OCI-LY7 (cell line): Measurements from ENCODE around the gene METAP1D. TPM values are rescaled to one million over a fixed set of nuclear protein-coding genes. Genes with fewer than 3 reads are reported as not detected.

Experiments used
- BruUV-seq: library from RNA; stranded (reverse); fragments of 400-500 nt; replicated peaks from 2 replicates; lab custom pipeline; 2021; lab: Mats Ljungman, UMichigan
- CTCF ChIA-PET: fragments of 300-600 bp; sonication (Branson Sonifier 250); formaldehyde crosslinking; loops from one replicate; lab custom pipeline; 2022; ENCODE audit warnings: antibody characterized with exemption; ENCODE audit not compliant: unreplicated experiment; lab: Charles Lee
- POLR2A ChIA-PET: fragments of 300-600 bp; sonication (Branson Sonifier 250); formaldehyde crosslinking; loops from one replicate; lab custom pipeline; 2022; ENCODE audit warnings: antibody characterized with exemption; lab: Charles Lee
- DNase-seq: peaks from one replicate; pipeline ENCODE4 v3.0.0-alpha.2; 2015; ENCODE audit warnings: low spot score
- H2AFZ ChIP-seq: fragments of 200-600 bp; sonication (generic), shearing (Covaris generic); 2 replicates; pipeline ENCODE4 v1.6.1; 2014; ENCODE audit warnings: mild to moderate bottlenecking, antibody characterized with exemption, low read length, moderate library complexity
- H3K27ac ChIP-seq: fragments of 200-600 bp; sonication (generic); 2 replicates; pipeline ENCODE4 v1.5.1; 2014; ENCODE audit warnings: mixed run types, low read depth, mild to moderate bottlenecking, moderate library complexity, low read length, inconsistent platforms; ENCODE audit not compliant: poor library complexity, severe bottlenecking
- H3K36me3 ChIP-seq: fragments of 200-600 bp; sonication (generic); 2 replicates; pipeline ENCODE4 v1.6.1; 2014; ENCODE audit warnings: mild to moderate bottlenecking, antibody characterized with exemption, low read length, moderate library complexity, mixed read lengths; ENCODE audit not compliant: insufficient read depth
- H3K4me1 ChIP-seq: fragments of 200-600 bp; sonication (generic); 2 replicates; pipeline ENCODE4 v1.5.1; 2014; ENCODE audit warnings: mild to moderate bottlenecking, low read length; ENCODE audit not compliant: insufficient read depth, poor library complexity, severe bottlenecking
- H3K4me2 ChIP-seq: fragments of 200-600 bp; sonication (generic); 2 replicates; pipeline ENCODE4 v1.6.1; 2014; ENCODE audit warnings: mild to moderate bottlenecking, low read length
- H3K4me3 ChIP-seq: fragments of 200-600 bp; sonication (generic); 2 replicates; pipeline ENCODE4 v1.5.1; 2014; ENCODE audit warnings: mild to moderate bottlenecking, low read depth, low read length; ENCODE audit not compliant: poor library complexity, severe bottlenecking
- H3K79me2 ChIP-seq: fragments of 200-600 bp; sonication (generic); 2 replicates; pipeline ENCODE4 v1.6.1; 2016; ENCODE audit warnings: low read depth, mild to moderate bottlenecking, low read length, moderate library complexity, mixed read lengths; ENCODE audit not compliant: insufficient read depth
- H3K9me2 ChIP-seq: fragments of 200-600 bp; sonication (generic); 2 replicates; pipeline ENCODE4 v1.6.1; 2016; ENCODE audit warnings: mild to moderate bottlenecking, low read length, mixed read lengths; ENCODE audit not compliant: insufficient read depth
- H3K9me3 ChIP-seq: fragments of 200-600 bp; sonication (generic); 2 replicates; pipeline ENCODE4 v1.6.1; 2014; ENCODE audit warnings: mild to moderate bottlenecking, mixed run types, low read length, mixed read lengths
- H4K20me1 ChIP-seq: fragments of 200-600 bp; sonication (generic); 2 replicates; pipeline ENCODE4 v1.6.1; 2014; ENCODE audit warnings: mild to moderate bottlenecking, antibody characterized with exemption, low read length, moderate library complexity, mixed read lengths; ENCODE audit not compliant: insufficient read depth
- CTCF ChIP-seq: fragments of 200-600 bp; sonication (generic); conservative IDR thresholded peaks from 2 replicates; pipeline ENCODE4 v1.5.1; 2014; ENCODE audit warnings: mild to moderate bottlenecking, antibody characterized with exemption, low read length, moderate library complexity, mixed read lengths
- EZH2phosphoT487 ChIP-seq: fragments of 200-600 bp; sonication (generic); IDR thresholded peaks from 2 replicates; pipeline ENCODE4 v1.6.1; 2018; ENCODE audit warnings: low read depth, borderline replicate concordance, mild to moderate bottlenecking, mixed run types, antibody characterized with exemption, low read length, moderate library complexity, mixed read lengths
- intact Hi-C: fragments of 100-400 bp; cut with micrococcal nuclease; formaldehyde crosslinking; loops from one replicate; pipeline ENCODE4 v1.10.0; 2022; ENCODE audit not compliant: unreplicated experiment
- total RNA-seq, 2 experiments: library from RNA; depleted of rRNA in 1 of 2; stranded (reverse); fragments of >200 nt in 1 of 2; shearing (Covaris generic) in 1 of 2; gene quantifications; 2 replicates each; pipeline ENCODE4 v1.2.3, GENCODE V29; 2014 to 2022

METAP1D gene
- total RNA-seq, 2 experiments from 2014 or later, result 11.0 to 11.8 TPM

DNA sequence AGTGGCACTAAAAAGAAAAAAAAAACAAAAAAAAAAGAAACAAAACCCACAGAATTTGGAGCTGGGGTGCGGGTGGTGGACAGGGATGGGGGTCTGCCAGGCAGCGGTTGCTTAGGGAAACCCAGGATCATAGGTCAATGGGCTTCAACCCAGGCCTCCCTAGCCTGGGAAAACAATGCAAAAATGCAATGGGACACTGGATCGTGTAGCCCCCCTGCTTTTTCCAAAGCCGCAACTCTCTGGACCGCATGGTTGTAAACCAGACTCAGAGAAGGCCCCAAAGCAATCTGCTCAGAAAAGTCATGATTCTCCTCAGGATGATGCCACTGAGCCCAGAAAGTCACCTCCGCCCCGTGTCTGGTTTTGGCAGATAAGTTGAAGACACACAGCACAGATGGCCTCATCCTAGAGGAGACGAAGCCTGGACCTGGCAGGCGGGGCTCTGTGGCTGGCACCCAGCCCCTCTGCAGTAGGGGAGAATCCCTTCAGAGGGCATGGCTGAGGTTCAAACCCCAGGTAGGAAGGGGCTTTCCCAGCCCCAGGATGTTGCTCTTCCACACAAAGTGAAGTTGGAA is 97.9 kb downstream of the METAP1D start:
- no peak for TF ChIP-seq CTCF
- TF ChIP-seq EZH2phosphoT487, result no peak; the same call in 1 of the 2 replicates
- no peaks in the 10 kb centered on the region for H3K36me3 ChIP-seq
- no peaks in the 10 kb centered on the region for H3K9me3 ChIP-seq
- H3K9me2 ChIP-seq, result no peaks in the 10 kb centered on the region
- peaks cover 5% of the 10 kb centered on the region for H3K4me1 ChIP-seq
- no peaks in the 10 kb centered on the region for H4K20me1 ChIP-seq
- ChIA-PET POLR2A (interaction anchor here (0.6 kb wide), 1 partner anchor 346 kb away, joined by 3 read pairs; no protein-coding TSS in a partner anchor), CTCF (no interaction called here)
- no peak overlapping the region for H3K27ac ChIP-seq
- BruUV-seq, result no TSS peak
- no peak overlapping the region for H3K4me3 ChIP-seq
- intact Hi-C loops, result no loop called here
- no peak for DNase-seq
- no peak overlapping the region for H2AFZ ChIP-seq
- no peaks in the 10 kb centered on the region for H3K79me2 ChIP-seq
- H3K4me2 ChIP-seq, result no peak overlapping the region

DNA sequence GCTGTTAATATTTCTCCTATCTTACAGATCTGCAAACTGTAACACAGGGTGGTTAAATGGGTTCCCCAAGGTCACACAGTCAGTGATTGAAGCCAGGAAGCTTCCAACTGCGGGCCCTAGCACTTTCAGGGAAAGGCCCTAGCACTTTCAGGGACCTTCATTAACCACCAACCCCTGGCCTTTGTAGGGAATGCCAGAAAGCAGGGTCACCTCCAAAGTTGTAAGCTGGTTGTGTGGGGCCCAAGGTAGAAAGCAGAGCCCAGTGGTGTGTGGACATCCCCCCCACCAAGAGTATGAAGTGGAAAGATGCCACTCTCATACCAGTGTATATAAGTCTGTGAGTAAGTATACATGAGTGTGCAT is 98.5 kb downstream of the METAP1D start:
- H3K9me2 ChIP-seq, result no peaks in the 10 kb centered on the region
- H4K20me1 ChIP-seq, result no peaks in the 10 kb centered on the region
- no peak overlapping the region for H2AFZ ChIP-seq
- ChIA-PET POLR2A (no interaction called here), CTCF (no interaction called here)
- H3K4me3 ChIP-seq, result no peak overlapping the region
- BruUV-seq, result no TSS peak
- H3K27ac ChIP-seq, result no peak overlapping the region
- no peaks in the 10 kb centered on the region for H3K9me3 ChIP-seq
- H3K36me3 ChIP-seq, result no peaks in the 10 kb centered on the region
- no peak overlapping the region for H3K4me2 ChIP-seq
- intact Hi-C loops, result no loop called here
- no peak for DNase-seq
- TF ChIP-seq EZH2phosphoT487, result no peak
- no peak for TF ChIP-seq CTCF
- H3K79me2 ChIP-seq, result no peaks in the 10 kb centered on the region
- peaks cover 5% of the 10 kb centered on the region for H3K4me1 ChIP-seq

- Histone ChIP-seq H3K79me2 (no peaks in the 10 kb centered on the region), H3K27ac (no peak overlapping the region), H2AFZ (no peak overlapping the region), H3K36me3 (no peaks in the 10 kb centered on the region), H4K20me1 (no peaks in the 10 kb centered on the region), H3K4me2 (no peak overlapping the region), H3K9me3 (no peaks in the 10 kb centered on the region), H3K4me3 (no peak overlapping the region), H3K4me1 (peaks cover 5% of the 10 kb centered on the region), H3K9me2 (no peaks in the 10 kb centered on the region)
- ChIA-PET POLR2A (no interaction called here), CTCF (interaction anchor here (0.6 kb wide), 1 partner anchor 14 kb away, joined by 4 read pairs; the partner anchor contains the start of gene DLX1)
- no peak for TF ChIP-seq CTCF
- 0 out of 2 replicates have a peak, but pooled peaks have one; percentile 34 for TF ChIP-seq EZH2phosphoT487
- DNase-seq, result no peak
- intact Hi-C loops, result no loop called here
- no TSS peak for BruUV-seq
Measured at GRCh38 chr2:172098650-172099471, 99.1 kb downstream of the METAP1D start.
